IMR-90 (cell line): ENCODE results near the gene LEKR1.

Source experiments
- CEBPB ChIP-seq: IDR thresholded peaks from 2 replicates; pipeline ENCODE4 v1.6.1; 2012; ENCODE audit warnings: low read depth, low read length, improper control_type of control experiment
- FOS ChIP-seq: fragments of 150-350 bp; IDR thresholded peaks from 2 replicates; pipeline ENCODE4 v1.6.1; 2016; ENCODE audit warnings: low read depth, low read length
- MAFK ChIP-seq: IDR thresholded peaks from 2 replicates; pipeline ENCODE4 v1.6.1; 2012; ENCODE audit warnings: low read depth, low read length, improper control_type of control experiment
- MAZ ChIP-seq: IDR thresholded peaks from 2 replicates; pipeline ENCODE4 v1.6.1; 2012; ENCODE audit warnings: low read depth, mild to moderate bottlenecking, low read length, improper control_type of control experiment, moderate library complexity, borderline replicate concordance
- MXI1 ChIP-seq: IDR thresholded peaks from 2 replicates; pipeline ENCODE4 v1.6.1; 2012; ENCODE audit warnings: low read depth, mild to moderate bottlenecking, low read length, moderate library complexity, borderline replicate concordance
- POLR2A ChIP-seq: IDR thresholded peaks from 2 replicates; pipeline ENCODE4 v1.6.1; 2012; ENCODE audit warnings: mild to moderate bottlenecking, low read depth, low read length
- RAD21 ChIP-seq: IDR thresholded peaks from 2 replicates; pipeline ENCODE4 v1.6.1; 2012; ENCODE audit warnings: low read length, improper control_type of control experiment
- RCOR1 ChIP-seq: IDR thresholded peaks from 2 replicates; pipeline ENCODE4 v1.6.1; 2012; ENCODE audit warnings: mild to moderate bottlenecking, low read length, improper control_type of control experiment; ENCODE audit not compliant: insufficient replicate concordance
- SMC3 ChIP-seq: fragments of 150-350 bp; IDR thresholded peaks from 2 replicates; pipeline ENCODE4 v1.6.1; 2016; ENCODE audit warnings: low read depth, mild to moderate bottlenecking, antibody characterized with exemption, low read length, moderate library complexity
- TF ChIP-seq, protein P1 (sequence below): conservative IDR thresholded peaks from 2 replicates; pipeline ENCODE4 v1.5.1; 2012; ENCODE audit warnings: mild to moderate bottlenecking, low read depth, low read length, improper control_type of control experiment

DNA sequence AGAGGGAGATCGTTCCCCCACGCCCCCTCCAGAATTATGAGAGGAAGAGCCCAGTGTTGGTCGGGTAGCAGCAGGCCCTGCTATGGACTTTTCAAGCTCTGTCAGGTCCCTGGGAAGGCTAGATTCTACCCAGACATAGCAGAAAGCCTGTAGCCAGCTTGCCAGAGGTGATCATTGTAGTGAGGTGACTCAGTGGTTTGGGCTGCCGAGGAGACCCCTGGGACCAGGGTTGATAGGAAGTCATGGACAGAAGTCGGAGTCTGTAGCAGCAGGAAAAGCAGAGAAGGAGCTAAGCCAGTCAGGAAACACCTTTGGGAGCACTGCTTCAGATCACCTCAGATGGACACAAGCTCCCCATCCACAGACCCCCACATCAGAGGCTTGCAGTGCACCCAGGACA, 266.1 kb downstream of the LEKR1 start:
- TF ChIP-seq SMC3 (no peak), RAD21 (no peak), POLR2A (no peak), MAFK (no peak), FOS (no peak), MAZ (no peak), RCOR1 (no peak), MXI1 (no peak), CEBPB (no peak)
- TF ChIP-seq, protein P1, sequence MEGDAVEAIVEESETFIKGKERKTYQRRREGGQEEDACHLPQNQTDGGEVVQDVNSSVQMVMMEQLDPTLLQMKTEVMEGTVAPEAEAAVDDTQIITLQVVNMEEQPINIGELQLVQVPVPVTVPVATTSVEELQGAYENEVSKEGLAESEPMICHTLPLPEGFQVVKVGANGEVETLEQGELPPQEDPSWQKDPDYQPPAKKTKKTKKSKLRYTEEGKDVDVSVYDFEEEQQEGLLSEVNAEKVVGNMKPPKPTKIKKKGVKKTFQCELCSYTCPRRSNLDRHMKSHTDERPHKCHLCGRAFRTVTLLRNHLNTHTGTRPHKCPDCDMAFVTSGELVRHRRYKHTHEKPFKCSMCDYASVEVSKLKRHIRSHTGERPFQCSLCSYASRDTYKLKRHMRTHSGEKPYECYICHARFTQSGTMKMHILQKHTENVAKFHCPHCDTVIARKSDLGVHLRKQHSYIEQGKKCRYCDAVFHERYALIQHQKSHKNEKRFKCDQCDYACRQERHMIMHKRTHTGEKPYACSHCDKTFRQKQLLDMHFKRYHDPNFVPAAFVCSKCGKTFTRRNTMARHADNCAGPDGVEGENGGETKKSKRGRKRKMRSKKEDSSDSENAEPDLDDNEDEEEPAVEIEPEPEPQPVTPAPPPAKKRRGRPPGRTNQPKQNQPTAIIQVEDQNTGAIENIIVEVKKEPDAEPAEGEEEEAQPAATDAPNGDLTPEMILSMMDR = no peak
